ENCODE data around the gene PPP2R2C. TPM values are rescaled to one million over a fixed set of nuclear protein-coding genes. Genes with fewer than 3 reads are reported as not detected.

The PPP2R2C gene
- total and polyA plus RNA-seq, 2 experiments from 2014 or later: not detected

DNA sequence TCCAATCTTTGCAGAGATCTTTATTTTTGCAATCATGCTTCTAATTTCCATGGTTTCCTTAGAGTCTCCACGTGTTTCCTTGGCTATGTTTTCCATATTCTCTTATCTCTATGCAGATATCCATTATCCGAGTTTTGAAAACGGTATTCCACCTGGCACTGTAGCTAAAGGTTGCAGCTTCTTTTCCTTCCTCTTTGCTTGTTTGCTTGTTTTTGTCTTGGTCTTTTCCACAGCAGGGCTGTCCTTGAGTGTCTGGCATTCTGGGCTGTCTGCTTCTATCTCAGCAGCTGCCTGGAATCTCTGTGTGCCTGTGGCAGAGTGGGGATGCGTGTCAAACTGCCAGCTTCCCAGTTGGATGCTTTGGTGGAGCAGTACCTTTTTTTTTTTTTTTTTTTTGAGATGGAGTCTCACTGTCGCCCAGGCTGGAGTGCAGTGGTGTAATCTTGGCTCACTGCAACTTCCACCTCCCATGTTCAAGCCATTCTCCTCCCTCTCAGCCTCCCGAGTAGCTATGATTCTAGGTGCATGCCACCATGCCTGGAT lies 155.9 kb downstream of the PPP2R2C start:
- no peak overlapping the region for H2AFZ ChIP-seq
- no peaks in the 10 kb centered on the region for H3K4me1 ChIP-seq (ENCODE audit: insufficient read depth)
- H3F3A ChIP-seq (ENCODE audit: insufficient read depth): no peaks in the 10 kb centered on the region
- H3K9me3 ChIP-seq (ENCODE audit: low read depth): no peaks in the 10 kb centered on the region
- H3K36me3 ChIP-seq (ENCODE audit: low read depth): no peaks in the 10 kb centered on the region
- H3K4me3 ChIP-seq: no peak overlapping the region
- peaks cover 11% of the 10 kb centered on the region for H3K27me3 ChIP-seq (replicated peaks; ENCODE audit: insufficient read depth)
- H4K20me1 ChIP-seq (ENCODE audit: insufficient read depth): no peaks in the 10 kb centered on the region
- TF ChIP-seq EZH2 (IDR thresholded peaks at IDR 0.05; ENCODE audit: insufficient read depth, poor library complexity, severe bottlenecking) (no peak), EZH2phosphoT487 (IDR thresholded peaks at IDR 0.05; ENCODE audit: insufficient read depth, low read depth) (no peak)
- no peak overlapping the region for H3K4me2 ChIP-seq (ENCODE audit: unreplicated experiment)
- no peak overlapping the region for H3K27ac ChIP-seq
- in situ Hi-C loops (cut with MboI): no loop called here
- WGBS, 2 experiments (ENCODE audit: low coverage in 1 of 2, low lambda C conversion rate in 2 of 2, missing lambda C conversion rate in 2 of 2): 53 to 59% methylated on average over 6 of the region's 6 CpGs
- DNase-seq: no peak
- H3K9me2 ChIP-seq (ENCODE audit: insufficient read depth): no peaks in the 10 kb centered on the region
- H3K9ac ChIP-seq: no peak overlapping the region
- no peaks in the 10 kb centered on the region for H3K79me2 ChIP-seq (ENCODE audit: insufficient read depth)

DNA sequence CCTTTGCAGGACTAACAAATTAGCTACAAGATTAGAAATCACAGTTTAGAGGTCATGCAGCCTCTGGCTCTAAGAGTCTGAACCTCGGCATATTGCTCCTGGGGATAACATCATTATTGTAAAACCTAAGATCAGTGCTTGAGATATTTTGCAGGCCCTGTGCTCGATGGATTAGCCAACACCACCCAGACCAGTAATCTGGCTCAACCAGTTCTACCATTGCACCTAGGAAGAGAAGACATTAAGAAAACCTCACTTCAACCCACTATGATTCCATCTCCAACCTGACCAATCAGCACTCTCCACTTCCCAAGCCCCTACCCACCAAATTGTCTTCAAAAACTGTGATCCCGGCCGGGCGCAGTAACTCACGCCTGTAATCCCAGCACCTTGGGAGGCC lies 159.2 kb downstream of the PPP2R2C start:
- Histone ChIP-seq H3K4me1 (ENCODE audit: insufficient read depth) (no peaks in the 10 kb centered on the region), H3K36me3 (ENCODE audit: low read depth) (no peaks in the 10 kb centered on the region), H3K9me3 (ENCODE audit: low read depth) (no peaks in the 10 kb centered on the region), H3K9ac (no peak overlapping the region), H3K79me2 (ENCODE audit: insufficient read depth) (no peaks in the 10 kb centered on the region), H2AFZ (no peak overlapping the region), H3K4me3 (no peak overlapping the region), H4K20me1 (ENCODE audit: insufficient read depth) (no peaks in the 10 kb centered on the region), H3K27ac (no peak overlapping the region), H3K9me2 (ENCODE audit: insufficient read depth) (no peaks in the 10 kb centered on the region), H3K27me3 (replicated peaks; ENCODE audit: insufficient read depth) (peaks cover 30% of the 10 kb centered on the region), H3F3A (ENCODE audit: insufficient read depth) (no peaks in the 10 kb centered on the region), H3K4me2 (ENCODE audit: unreplicated experiment) (no peak overlapping the region)
- no peak for TF ChIP-seq EZH2 (IDR thresholded peaks at IDR 0.05; ENCODE audit: insufficient read depth, poor library complexity, severe bottlenecking)
- no peak for TF ChIP-seq EZH2phosphoT487 (IDR thresholded peaks at IDR 0.05; ENCODE audit: insufficient read depth, low read depth)
- no peak for DNase-seq
- in situ Hi-C loops (cut with MboI): no loop called here
- WGBS, 2 experiments (ENCODE audit: low coverage in 1 of 2, low lambda C conversion rate in 2 of 2, missing lambda C conversion rate in 2 of 2): 68 to 71% methylated on average over 6 of the region's 6 CpGs

DNA sequence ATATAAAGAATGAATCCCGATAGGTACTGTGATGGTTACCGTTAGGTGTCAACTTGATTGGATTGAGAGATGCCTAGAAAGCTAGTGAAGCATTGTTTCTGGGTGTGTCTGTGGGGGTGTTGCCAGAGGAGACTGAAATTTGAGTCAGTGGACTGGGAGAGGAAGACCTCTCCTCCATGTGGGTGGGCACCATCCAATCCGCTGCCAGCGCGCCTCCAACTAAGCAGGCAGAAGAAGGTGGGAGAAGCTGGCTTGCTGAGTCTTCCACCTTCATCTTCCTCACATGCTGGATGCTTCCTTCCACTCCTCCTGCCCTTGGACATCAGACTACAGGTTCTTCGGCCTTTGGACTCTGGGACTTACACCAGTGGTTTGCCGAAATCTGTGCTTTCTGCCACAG lies 162.6 kb downstream of the PPP2R2C start:
- Histone ChIP-seq H3K4me2 (ENCODE audit: unreplicated experiment) (peak overlapping the region; percentile 28), H3K79me2 (ENCODE audit: insufficient read depth) (no peaks in the 10 kb centered on the region), H2AFZ (no peak overlapping the region), H3K27ac (no peak overlapping the region), H3K9ac (no peak overlapping the region), H3K4me1 (ENCODE audit: insufficient read depth) (no peaks in the 10 kb centered on the region), H3K9me2 (ENCODE audit: insufficient read depth) (no peaks in the 10 kb centered on the region), H3K36me3 (ENCODE audit: low read depth) (no peaks in the 10 kb centered on the region), H3K4me3 (no peak overlapping the region), H3F3A (ENCODE audit: insufficient read depth) (no peaks in the 10 kb centered on the region), H3K9me3 (ENCODE audit: low read depth) (no peaks in the 10 kb centered on the region), H3K27me3 (replicated peaks; ENCODE audit: insufficient read depth) (peaks cover 50% of the 10 kb centered on the region), H4K20me1 (ENCODE audit: insufficient read depth) (no peaks in the 10 kb centered on the region)
- WGBS, 2 experiments (ENCODE audit: low coverage in 1 of 2, low lambda C conversion rate in 2 of 2, missing lambda C conversion rate in 2 of 2): 65 to 67% methylated on average over 7 of the region's 7 CpGs
- in situ Hi-C loops (cut with MboI): no loop called here
- TF ChIP-seq EZH2phosphoT487 (IDR thresholded peaks at IDR 0.05; ENCODE audit: insufficient read depth, low read depth): no peak
- no peak for DNase-seq

DNA sequence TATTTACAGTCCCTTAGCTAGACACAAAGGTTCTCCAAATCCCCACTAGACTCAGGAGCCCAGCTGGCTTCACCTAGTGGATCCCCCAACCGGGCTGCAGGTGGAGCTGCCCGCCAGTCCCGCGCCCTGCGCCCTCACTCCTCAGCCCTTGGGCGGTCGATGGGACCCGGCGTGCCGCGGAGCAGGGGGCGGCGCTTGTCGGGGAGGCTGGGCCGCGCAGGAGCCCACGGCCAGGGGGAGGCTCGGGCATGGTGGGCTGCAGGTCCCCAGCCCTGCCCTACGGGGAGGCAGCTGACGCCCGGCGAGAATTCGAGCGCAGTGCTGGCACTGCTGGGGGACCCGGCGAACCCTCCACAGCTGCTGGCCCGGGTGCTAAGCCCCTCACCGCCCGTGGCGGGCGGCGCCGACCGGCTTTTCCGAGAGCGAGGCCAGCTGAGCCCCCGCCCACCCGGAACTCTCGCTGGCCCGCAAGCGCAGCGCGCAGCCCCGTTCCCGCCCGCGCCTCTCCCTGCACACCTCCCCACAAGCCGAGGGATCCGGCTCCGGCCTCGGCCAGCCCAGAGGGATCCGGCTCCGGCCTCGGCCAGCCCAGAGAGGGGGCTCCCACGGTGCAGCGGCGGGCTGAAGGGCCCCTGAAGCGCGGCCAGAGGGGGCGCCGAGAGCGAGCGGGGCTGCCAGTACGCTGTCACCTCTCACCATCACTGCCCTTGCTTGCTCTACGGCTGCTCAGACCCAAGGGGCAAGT lies 163.3 kb downstream of the PPP2R2C start:
- Histone ChIP-seq H3K27ac (no peak overlapping the region), H3K27me3 (replicated peaks; ENCODE audit: insufficient read depth) (peaks cover 50% of the 10 kb centered on the region), H4K20me1 (ENCODE audit: insufficient read depth) (no peaks in the 10 kb centered on the region), H3K4me1 (ENCODE audit: insufficient read depth) (no peaks in the 10 kb centered on the region), H3F3A (ENCODE audit: insufficient read depth) (no peaks in the 10 kb centered on the region), H3K36me3 (ENCODE audit: low read depth) (no peaks in the 10 kb centered on the region), H3K4me3 (peak overlapping the region; percentile 47), H3K79me2 (ENCODE audit: insufficient read depth) (no peaks in the 10 kb centered on the region), H3K4me2 (ENCODE audit: unreplicated experiment) (peak overlapping the region; percentile 28), H3K9me2 (ENCODE audit: insufficient read depth) (no peaks in the 10 kb centered on the region), H2AFZ (no peak overlapping the region; the same call in 1 of the 2 replicates), H3K9ac (no peak overlapping the region), H3K9me3 (ENCODE audit: low read depth) (no peaks in the 10 kb centered on the region)
- TF ChIP-seq EZH2phosphoT487 (IDR thresholded peaks at IDR 0.05; ENCODE audit: insufficient read depth, low read depth): no peak
- TF ChIP-seq EZH2 (IDR thresholded peaks at IDR 0.05; ENCODE audit: insufficient read depth, poor library complexity, severe bottlenecking): peak; percentile 49
- WGBS, 2 experiments (ENCODE audit: low coverage in 1 of 2, low lambda C conversion rate in 2 of 2, missing lambda C conversion rate in 2 of 2): 5 to 10% methylated on average over 44 to 46 of the region's 65 CpGs
- peak; percentile 22 for DNase-seq
- in situ Hi-C loops (cut with MboI): no loop called here
